ENCODE results near the gene SLC17A8.

GRCh38 chr12:100404769-100405407 is 48.0 kb downstream of the SLC17A8 start:
- TF ChIP-seq CTCF (IDR thresholded peaks at IDR 0.05) (peak in 2 of 6 experiments; percentile 14 to 42), POLR2A (IDR thresholded peaks at IDR 0.05) (no peak)
